GM21723 (cell line): ENCODE results near the gene TOLLIP.

ENCODE experiments used
- ATAC-seq: cut with Tn5 transposase; IDR thresholded peaks from one replicate; pipeline ENCODE4 v1.9.1; 2021; ENCODE audit warnings: mild to moderate bottlenecking, moderate library complexity; ENCODE audit not compliant: unreplicated experiment

Gene TOLLIP

DNA sequence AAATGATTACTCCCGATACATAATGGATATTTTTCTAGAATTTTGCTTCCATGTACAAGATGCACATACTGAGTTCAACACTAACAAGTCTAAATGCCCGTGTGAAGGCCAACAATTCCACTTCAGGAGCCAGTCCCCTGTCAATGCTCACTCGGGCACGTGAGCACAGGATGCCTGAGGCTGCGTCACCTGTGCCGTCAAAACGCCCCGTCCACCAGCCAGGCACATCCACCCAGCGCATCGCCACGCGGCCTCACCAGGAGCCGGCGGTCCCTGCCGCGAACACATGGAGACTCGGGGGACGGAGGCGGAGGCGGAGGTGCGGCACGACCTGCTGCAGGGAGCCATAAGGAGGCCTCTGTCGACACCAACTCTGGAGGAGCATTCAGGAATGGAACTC, 9.8 kb downstream of the TOLLIP start:
- no peak for ATAC-seq

DNA sequence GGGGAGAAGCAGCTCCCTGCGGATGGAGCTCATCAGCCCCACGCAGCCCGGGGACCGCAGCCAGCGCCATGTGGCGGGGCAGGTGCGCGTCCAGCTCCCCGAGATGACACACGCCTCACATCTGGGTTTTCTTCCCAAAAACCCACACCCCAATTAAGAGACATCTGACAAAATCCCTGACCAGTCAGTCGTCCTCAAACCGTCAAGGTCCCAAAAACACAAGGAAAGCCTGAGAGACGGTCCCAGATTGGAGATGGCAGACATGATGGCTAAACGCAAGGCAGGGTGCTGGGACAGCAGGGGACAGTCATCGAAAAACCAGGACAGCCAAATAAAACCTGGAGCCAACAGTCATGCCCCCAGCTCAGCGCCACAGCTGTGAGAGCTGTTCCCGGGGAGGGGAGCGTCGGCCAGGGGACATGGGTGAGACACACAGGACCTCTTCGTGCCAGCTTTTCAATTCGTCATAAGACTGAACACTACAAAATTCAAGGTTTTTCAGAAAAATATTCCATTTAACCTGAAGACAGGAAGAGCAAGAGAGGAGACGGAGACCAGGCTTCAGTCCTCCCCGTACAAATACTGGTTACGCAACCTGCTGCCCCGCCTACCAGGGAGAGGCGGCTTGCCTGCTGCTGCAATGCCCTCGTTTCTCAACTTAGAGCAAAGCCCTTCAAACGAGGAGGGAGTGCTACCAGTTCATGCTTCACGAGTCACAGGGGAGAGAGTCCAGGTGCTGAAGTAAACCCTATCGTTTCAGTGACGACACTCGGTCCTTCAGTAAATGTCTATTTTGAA, 10.5 kb downstream of the TOLLIP start:
- ATAC-seq = no peak

DNA sequence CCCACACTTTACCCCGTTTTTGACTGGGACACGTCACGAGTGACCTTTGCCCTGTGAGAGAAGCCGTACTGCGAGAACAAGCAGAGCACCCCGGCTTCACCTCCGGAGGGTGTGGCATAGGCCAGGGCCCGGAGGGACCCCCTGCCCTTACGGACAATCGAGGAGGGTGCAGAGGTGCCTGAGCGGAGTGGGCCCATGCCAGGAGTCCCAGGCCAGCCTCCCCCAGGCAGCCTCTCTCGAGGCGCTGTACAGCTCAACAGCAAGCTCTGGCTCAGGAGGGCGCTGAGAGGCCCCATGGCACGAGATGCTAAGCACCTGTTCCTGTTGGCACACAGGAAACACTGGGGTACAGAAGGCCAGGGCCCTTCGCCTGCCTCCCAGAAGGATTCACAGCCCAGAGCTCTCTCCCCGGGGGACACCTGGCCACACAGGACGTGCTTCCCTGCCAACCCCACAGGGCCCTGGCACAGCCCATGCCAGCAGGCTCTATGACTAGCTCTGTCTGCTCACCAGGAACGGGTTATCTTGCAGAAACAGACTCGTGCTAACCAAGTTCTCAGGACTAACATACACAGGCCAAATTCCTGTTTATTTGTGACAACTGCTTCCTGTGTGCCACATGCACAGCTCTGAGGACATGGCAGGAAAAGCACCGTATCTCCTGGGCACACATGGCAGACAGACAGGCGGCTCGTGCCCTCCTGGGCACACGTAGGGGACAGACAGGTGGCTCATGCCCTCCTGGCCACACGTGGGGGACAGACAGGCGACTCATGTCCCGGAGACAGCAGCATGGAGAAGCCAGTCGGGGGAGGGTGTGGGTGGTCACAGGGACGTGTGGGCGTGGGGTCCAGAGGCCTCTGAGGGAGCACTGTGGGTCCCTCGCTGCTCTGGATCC, 11.6 kb downstream of the TOLLIP start:
- no peak for ATAC-seq

DNA sequence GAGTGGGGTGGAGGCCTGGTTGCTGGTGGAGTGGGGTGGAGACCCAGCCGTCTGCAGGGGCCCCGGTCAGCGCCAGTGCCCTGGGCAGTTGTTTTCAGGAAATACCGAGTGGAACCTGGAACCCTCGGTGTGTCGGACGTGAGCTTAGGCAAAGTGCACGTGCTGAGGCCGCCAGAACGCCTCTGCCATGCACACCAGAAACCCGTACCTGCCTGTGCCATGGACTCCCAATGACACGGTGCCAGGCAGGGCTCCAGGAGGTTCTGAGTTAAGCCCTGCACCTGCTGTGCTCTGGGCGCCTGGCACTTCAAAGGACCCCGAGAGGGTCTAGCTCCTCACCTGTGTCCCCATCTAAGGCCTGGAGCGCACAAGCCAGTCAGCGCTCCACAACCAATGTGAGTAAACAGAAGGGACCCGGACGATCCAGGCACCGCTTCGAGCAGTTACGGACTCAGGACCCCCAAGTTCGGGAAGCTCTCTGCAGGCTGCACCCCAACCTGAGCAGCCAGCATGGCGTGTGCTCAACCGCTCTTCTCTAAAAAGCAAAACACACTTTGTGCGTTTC, 12.3 kb downstream of the TOLLIP start:
- no peak for ATAC-seq

DNA sequence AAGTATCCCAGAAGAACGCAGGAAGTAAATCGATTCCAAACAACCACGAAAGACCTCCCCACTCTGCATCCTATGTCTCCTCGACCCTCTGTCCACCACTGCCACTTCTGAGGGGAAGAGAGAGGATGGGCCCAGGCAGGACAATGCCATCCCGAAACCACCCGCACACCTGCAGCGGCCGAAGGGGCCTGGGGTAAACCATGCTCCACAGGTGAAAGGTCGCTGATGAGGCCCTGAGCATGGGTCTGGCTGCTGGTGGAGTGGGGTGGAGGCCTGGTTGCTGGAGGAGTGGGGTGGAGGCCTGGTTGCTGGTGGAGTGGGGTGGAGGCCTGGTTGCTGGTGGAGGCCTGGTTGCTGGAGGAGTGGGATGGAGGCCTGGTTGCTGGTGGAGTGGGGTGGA, 13.1 kb downstream of the TOLLIP start:
- ATAC-seq = no peak

DNA sequence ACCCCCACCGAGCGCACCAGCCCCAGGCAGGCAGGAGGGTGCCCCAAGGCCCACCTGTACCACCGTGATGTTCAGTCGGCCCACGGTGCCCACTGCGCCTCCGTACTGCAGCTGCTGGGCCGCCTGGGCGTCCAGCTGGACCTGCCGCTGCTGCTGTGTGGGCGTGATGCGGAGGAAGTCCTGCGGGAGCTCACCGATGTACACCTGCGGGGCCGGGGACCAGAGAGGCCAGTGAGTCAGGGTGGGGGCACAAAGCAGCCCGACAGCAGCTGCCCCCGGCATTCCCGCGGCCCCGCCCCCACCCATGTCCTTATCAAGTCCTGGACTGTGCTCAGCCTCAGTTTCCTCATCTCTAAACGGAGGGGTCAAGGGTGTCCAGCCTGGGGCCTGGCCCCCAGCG, 13.8 kb downstream of the TOLLIP start:
- ATAC-seq = no peak

DNA sequence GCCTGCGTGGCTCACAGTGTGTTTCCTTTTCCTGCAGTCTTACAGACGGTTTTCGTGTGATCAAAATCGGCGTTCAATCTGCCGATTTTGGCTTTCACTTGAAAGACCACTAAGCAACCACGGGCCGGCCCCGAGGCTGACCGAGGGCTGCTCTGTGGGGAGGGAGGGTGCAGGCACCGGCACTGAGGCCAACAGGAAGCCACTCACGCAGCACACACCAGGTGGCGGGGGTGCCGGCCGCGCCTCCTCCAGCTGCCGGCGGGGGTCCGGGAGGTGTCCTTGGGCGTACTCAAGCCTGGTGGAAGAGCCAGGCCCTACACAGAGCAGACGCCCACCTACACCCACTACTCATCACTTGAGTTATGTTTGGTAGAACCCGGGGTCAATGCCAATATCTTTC, 14.3 kb downstream of the TOLLIP start:
- no peak for ATAC-seq

DNA sequence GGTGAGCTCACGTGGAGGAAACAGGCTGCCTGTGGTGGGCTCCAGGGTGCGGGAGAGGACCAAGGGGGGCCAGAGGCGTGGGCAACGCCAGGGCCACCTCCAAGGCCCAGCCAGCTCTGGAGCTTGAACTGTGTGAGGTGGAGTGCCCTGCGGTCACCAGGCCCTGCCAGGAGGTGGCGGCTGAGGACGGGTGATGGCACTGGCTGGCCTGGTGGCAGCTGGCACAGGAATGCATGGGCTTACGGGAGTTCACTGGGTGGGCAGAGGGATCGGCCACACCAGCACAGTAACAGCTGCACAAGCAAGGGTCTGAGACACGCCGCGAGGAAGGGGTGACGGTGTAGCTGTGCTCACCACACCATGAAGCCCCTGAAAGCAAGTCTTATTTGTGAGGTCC, 15.8 kb downstream of the TOLLIP start:
- no peak for ATAC-seq

DNA sequence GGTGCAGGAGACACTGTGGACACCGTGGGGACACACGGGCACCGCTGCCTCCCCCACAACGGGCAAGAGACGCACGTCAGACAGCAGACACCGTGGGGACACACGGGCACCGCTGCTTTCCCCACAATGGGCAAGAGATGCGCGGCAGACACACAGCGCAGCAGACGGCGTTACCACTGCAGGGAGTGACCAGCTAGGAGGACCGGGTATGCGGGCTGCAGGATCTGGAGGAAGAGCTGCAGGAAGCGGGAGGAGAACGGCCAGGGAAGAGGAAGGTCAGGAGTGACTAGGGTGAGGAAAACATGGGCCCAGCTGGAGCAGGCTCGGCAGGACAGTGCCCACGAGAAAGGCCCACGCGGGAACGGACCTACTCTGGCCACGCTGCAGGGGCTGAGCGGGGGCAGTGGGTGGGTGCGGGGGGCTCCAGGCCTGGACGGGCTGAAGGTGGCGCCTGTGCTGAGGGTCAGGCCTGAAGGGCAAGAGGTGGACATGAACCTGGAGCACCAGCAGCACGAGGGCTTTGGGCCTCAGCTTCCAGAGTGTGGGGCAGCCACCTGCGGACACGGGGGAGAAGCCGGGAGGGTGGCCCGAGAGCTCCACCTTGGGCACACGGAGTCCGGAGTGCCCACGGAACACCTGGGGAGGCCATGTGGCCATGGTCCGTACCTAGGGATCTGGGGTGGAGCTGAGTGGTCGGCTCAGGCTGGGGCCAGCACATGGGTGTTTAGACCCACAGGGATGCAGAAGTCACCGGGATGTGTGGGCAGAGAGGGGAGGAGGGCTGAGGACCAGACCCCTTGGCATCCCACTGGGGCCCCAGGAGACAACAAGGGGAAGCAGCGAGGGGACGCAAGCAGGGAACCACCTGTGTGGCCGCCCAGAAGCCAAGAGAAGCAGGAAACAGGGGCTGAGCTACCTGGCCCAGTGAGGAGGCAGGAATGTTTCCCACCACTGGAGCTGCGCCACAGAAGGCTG, 16.5 kb downstream of the TOLLIP start:
- ATAC-seq = no peak

DNA sequence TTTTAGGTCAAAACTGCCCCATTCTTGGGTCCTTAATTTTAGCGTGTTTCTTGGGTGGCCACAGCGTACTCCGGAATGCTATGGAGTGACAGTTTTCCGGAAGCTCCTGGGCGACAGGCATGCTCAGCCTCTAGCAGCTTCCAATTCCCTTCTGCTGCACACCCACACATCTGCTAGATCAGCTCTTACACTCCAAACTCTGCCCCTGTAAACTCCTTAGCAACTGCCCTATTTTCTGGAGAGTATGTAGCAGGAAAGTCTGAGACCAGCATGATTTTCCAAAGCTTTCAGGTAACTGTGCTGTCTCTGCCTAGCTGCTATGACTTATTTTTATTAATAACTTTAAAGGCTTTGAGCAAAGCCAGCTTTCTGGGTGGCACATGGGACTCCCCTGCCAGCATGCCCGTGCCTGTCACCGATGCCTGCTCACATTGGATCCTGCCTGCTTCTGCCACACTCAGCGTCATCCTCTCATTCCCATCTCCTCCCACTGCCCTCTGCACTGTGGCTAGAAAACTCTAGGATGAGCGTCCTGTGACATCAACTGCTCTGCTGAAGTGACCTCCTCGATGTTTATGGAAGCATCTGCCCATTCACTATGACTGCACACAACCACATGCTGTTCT, 17.3 kb downstream of the TOLLIP start:
- no peak for ATAC-seq

DNA sequence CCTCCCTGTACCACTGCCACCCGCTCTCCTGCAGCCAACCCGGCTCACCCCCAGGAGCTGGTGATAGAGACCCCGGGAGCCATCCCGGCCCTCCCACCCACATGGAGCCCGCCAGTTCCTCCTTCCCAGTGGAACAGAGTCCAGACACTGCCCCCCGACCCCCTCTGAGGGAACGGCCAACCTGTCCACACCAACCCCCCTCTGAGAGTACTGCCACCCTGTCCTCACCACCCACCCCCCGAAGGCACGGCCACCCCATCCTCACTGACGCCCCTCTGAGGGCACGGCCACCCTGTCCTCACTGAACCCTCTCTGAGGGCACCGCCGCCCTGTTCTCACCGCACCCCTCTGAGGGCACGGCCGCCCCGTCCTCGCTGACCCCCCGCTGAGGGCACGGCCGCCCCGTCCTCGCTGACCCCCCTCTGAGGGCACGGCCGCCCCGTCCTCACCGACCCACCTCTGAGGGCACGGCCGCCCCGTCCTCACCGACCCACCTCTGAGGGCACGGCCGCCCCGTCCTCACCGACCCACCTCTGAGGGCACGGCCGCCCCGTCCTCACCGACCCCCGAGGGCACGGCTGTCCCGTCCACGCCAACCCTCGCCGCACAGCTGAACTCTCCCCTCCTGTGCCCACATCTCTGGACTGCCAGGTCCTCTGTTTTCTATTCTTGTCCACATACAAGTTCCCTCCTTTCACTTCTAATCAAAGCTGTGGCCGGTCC, 18.0 kb downstream of the TOLLIP start:
- ATAC-seq = no peak

DNA sequence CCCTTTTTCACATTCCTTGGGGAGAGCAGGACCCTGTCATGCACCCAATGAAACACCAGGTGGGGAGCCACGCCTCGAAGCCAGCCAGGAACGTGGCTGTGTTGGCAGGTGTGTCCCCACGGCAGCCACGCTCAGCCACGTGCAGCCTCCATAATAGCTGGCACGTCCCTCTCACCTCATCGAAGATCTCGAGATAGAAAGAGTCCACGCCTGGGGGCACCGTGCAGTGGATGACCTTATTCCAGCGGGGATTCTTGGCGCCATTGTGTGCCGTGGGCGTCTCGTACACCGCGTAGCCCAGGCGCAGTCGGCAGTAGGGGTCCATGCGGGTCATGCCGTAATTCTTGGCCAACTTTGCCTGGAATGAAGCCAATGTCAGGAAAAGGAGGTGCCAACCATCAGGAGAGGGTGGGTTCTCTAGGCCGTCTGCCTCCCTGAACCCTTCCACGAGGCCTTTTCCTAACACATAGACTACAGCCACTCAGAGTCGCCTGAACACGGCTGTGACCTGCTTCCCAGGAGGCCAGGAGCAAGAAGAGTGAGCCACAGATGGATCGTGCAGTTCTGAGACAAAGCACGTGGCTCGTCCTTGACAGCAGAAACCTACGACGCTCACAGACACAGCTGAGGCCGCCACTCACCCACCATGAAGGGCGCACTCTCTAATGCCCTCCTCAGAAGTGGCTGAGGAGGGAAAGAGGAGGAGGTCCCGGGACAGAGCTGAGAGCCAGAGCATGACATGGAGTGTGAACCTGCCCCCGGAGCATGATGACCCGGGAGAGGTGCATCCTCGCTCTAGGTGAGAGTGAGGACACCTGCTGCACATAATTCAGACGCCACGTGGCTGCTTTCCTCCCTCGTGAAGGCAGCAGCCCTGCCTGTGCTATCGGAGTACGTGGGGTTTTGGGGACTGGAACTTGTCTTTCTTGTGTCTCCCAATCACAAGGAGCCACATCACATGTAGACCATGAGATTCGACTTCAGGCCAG, 19.1 kb downstream of the TOLLIP start:
- ATAC-seq = no peak

DNA sequence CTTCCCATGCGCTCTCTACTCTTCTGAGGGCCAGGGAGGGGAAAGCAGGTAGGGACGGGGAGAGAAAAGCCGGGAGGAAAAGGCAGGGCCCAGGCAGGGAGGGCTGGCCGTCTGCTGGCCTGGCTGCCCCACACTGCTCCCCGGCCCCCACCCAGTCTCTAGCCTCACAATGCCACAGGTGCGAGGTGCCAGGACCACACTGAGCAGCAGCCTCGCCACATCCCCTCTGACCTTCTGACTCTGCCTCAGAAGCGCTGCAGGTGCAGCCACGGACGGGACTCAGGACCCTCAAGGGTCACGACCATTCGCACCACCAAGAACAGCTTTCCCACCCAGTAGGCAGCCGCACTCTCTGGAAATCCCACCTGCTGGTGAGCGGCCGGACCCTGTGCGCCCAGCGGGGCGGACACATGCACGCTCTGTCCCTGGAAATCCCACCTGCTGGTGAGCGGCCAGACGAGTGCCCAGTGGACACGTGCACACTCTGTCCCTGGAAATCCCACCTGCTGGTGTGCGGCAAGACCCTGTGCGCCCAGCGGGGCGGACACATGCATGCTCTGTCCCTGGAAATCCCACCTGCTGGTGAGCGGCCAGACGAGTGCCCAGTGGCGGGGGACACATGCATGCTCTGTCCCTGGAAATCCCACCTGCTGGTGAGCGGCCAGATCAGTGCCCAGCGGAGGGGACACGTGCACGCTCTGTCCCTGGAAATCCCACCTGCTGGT, 20.1 kb downstream of the TOLLIP start:
- no peak for ATAC-seq

DNA sequence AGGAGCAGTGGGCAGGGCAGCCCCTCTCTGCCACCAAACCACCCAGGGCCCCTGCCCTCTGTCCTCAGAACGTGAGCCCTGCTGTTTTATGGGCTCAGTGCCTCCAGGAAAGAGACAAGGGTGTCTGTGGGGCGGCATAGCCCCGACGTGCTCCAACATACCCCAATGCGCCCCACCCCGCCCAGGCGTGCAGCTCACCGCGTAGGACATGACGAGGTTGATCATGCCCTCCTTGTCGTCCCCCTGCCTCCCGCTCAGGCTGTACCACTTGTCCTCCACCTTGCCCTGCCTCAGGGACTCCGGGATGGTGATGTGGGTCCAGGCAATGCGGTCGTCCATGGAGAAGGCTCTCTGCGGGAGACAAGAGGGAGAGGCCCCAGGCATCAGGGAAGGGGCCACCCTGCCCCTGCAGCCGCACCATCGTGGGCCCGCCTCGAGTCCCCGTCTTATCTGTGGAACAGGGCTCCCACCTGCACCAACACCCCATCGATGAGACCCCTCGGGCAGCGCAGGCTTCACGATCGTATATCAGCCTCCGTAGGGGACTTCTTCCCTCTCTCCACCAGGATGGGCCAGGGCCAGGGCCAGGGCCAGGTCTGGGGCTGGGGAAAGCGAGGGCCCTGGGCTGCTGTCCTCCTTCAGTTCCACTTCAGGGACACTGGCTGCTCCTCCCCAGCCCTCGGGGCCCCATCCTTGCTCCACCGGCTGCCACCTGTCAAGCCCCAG, 20.8 kb downstream of the TOLLIP start:
- no peak for ATAC-seq

DNA sequence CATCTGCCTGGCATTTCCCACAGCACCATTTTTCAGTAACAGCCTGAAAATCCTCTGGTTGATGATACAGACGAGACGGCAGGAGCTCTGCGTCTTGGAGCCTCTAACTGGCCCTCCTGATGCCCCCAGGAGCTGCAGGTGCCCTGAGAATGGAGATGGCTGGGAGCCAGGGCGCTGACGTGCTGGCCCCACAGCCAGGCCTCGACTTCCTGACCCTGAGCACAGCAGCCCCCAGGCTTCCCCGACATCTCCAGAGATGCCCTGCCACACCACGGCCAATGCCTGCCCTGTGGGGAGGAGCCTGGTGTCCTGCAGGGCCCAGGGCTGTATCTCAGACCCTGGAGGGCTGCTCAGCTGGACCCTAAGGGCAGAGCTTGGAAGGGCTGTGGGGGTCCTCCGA, 21.5 kb downstream of the TOLLIP start:
- no peak for ATAC-seq

DNA sequence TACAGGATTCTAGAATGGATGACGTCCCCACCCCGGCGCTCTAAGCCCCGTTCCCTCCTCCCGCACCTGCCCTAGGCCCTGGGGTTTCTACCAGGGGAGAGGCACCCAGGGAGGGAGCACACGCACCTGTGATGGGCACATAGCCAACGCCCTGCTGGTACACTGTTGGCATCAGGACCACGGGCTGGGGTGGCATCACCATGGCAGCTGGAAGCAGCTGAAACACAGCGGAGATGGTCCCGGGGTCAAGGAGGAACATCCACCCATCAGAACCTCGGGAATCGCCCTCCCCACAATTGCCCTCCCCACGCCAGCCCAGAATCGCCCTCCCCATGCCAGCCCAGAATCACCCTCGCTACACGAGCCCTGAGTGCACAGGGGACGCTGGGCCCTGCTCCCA, 23.6 kb downstream of the TOLLIP start:
- ATAC-seq = no peak

DNA sequence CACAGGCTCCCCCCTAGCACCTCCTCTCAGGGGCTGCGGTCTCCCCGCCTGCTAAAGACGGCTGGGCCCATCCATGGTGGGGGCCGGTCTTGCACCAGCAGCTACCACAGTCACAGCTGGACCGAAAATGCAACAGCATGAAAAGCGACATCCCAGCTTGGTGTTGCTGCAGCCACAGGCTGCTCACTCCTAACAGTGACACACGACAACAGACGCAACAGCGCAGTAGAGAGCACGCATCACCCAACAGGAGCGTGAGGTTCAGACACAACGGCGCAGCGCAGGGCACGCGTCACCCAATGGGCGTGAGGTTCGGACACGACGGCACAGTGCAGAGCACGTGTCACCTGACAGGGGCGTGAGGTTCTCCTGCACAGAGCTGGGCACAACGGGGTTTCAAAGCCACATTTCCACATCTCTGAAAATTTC, 24.1 kb downstream of the TOLLIP start:
- no peak for ATAC-seq
